Esophagus muscularis mucosa (tissue), 3 donors: ENCODE data around the gene TRIM74.
"Not testable (repeated sequence)": the region's sequence is repeated elsewhere in the genome, so short reads cannot be mapped to it uniquely, and the experiment has no call there.

Experiments used
- POLR2A ChIP-seq: fragments of 450-650 bp; IDR thresholded peaks from one replicate; pipeline ENCODE4 v1.6.1; 2017; ENCODE audit warnings: antibody characterized with exemption, moderate library complexity, mild to moderate bottlenecking, low read depth
- TF ChIP-seq, protein P1 (sequence below), 3 experiments: fragments of 200-600 bp in 2 of 3; fragments of 450-650 bp in 1 of 3; sonication (generic) in 2 of 3; IDR thresholded peaks; one replicate each; pipeline ENCODE4 v1.5.1; 2017 to 2019; ENCODE audit warnings: antibody characterized with exemption in 3 of 3, mild to moderate bottlenecking in 2 of 3, moderate library complexity in 1 of 3

DNA sequence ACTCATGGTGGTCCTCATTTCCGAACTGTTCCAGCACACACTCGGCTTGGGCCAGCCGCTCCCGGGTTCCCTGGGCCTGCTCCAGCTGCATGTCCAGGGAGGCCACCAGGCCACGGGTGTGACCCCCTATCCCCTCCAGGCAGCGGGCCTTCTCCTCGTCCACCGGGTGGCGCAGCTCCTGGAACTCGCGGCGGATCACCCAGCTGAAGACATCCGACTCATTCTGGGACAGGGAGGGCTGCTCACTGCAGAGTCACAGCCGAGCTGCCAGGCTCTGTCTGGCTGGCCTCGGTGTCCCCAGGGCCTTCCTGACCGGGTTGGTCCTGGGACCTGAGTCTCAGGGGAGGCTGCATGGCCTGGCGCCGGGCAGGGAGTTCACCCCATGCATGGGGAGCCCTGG is 9.2 kb downstream of the TRIM74 start:
- TF ChIP-seq, protein P1, sequence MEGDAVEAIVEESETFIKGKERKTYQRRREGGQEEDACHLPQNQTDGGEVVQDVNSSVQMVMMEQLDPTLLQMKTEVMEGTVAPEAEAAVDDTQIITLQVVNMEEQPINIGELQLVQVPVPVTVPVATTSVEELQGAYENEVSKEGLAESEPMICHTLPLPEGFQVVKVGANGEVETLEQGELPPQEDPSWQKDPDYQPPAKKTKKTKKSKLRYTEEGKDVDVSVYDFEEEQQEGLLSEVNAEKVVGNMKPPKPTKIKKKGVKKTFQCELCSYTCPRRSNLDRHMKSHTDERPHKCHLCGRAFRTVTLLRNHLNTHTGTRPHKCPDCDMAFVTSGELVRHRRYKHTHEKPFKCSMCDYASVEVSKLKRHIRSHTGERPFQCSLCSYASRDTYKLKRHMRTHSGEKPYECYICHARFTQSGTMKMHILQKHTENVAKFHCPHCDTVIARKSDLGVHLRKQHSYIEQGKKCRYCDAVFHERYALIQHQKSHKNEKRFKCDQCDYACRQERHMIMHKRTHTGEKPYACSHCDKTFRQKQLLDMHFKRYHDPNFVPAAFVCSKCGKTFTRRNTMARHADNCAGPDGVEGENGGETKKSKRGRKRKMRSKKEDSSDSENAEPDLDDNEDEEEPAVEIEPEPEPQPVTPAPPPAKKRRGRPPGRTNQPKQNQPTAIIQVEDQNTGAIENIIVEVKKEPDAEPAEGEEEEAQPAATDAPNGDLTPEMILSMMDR (IDR thresholded peaks at IDR 0.05) = not testable (repeated sequence)
- TF ChIP-seq POLR2A = not testable (repeated sequence)
